Brain microvascular endothelial cell (primary cell): ENCODE measurements around the gene TLNRD1.

Experiments used
- DNase-seq: peaks from one replicate; pipeline ENCODE4 v3.0.0-alpha.2; 2020
- H3K27ac ChIP-seq: fragments of 250-450 bp; sonication (Bioruptor Pico); 2 replicates; pipeline ENCODE4 v1.5.1; 2020; ENCODE audit warnings: mild to moderate bottlenecking, moderate library complexity
- H3K27me3 ChIP-seq: fragments of 250-450 bp; sonication (Bioruptor Pico); replicated peaks from 2 replicates; pipeline ENCODE4 v1.5.1; 2020; ENCODE audit warnings: mild to moderate bottlenecking
- H3K36me3 ChIP-seq: fragments of 250-450 bp; sonication (Bioruptor Pico); replicated peaks from 2 replicates; pipeline ENCODE4 v1.5.1; 2020; ENCODE audit warnings: mild to moderate bottlenecking
- H3K4me3 ChIP-seq: 2 replicates; pipeline ENCODE4 v1.5.1; 2011; ENCODE audit warnings: low read depth, mild to moderate bottlenecking, control low read depth, low read length, moderate library complexity
- in situ Hi-C: cut with HindIII; loops from 2 replicates; pipeline ENCODE4 v1.10.0; 2017; ENCODE audit warnings: low sequenced_read_pairs, low pct_ligation_motif_present
- TF ChIP-seq, protein P1 (sequence below): IDR thresholded peaks from 2 replicates; pipeline ENCODE4 v1.5.1; 2011; ENCODE audit warnings: low read depth, mild to moderate bottlenecking, moderate library complexity, low read length, control low read depth, inconsistent platforms; ENCODE audit errors: missing control alignments

The TLNRD1 gene

DNA sequence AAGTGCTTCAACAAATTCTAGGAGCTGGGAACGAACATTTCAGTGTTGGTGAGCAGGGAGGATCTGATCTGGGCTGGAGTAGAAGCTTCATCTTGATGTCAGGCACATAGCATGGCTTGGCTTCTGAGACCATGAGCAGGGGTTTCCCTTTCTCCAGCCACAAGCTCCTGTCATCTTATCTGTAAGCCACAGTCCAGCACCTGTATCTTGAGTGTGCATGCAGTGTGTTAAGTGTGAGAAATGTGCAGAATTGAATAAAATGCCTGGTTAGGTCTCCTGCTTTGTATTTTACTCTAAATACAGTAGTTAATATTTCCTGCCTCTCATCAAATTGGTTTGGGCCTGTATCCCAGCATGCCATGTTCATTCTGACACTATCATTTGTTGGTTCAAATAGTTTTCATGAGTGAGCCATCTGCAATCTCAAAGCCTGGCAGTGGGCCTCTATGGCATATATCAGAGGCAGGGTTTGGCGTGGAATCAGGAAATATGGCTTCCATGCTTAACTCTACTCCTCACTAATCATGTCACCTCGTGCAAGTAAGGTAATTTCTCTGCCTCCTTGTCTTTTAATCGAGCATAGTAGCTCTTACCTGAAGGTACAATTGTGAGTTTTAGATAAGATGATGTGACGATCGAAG lies 43.3 kb downstream of the TLNRD1 start:
- Histone ChIP-seq H3K36me3 (no peaks in the 10 kb centered on the region), H3K4me3 (no peak overlapping the region), H3K27me3 (no peaks in the 10 kb centered on the region), H3K27ac (no peak overlapping the region)
- TF ChIP-seq, protein P1, sequence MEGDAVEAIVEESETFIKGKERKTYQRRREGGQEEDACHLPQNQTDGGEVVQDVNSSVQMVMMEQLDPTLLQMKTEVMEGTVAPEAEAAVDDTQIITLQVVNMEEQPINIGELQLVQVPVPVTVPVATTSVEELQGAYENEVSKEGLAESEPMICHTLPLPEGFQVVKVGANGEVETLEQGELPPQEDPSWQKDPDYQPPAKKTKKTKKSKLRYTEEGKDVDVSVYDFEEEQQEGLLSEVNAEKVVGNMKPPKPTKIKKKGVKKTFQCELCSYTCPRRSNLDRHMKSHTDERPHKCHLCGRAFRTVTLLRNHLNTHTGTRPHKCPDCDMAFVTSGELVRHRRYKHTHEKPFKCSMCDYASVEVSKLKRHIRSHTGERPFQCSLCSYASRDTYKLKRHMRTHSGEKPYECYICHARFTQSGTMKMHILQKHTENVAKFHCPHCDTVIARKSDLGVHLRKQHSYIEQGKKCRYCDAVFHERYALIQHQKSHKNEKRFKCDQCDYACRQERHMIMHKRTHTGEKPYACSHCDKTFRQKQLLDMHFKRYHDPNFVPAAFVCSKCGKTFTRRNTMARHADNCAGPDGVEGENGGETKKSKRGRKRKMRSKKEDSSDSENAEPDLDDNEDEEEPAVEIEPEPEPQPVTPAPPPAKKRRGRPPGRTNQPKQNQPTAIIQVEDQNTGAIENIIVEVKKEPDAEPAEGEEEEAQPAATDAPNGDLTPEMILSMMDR = no peak
- in situ Hi-C loops = no loop called here
- DNase-seq = no peak

DNA sequence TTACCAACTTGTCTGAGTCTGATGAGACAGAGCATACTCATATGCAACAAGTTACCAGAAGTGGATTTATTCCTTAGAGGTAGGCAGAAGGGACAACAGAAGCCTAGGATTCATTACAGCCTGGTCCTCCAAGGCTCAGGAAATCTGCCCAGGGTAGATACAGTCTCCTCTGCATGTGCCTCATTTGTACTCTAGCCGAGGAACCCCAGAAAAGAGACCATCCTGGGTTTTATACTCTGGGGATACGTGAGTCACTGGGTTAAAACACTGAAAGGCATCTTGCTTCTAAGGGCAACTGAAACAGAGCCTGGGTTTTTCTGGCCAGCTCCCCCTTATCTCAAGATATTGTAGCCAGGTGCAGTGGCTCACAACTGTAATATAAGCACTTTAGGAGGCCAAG lies 45.6 kb downstream of the TLNRD1 start:
- H3K27ac ChIP-seq = no peak overlapping the region
- no peak for DNase-seq
- in situ Hi-C loops = no loop called here
- H3K36me3 ChIP-seq = no peaks in the 10 kb centered on the region
- TF ChIP-seq, protein P1 = no peak
- no peak overlapping the region for H3K4me3 ChIP-seq
- H3K27me3 ChIP-seq = no peaks in the 10 kb centered on the region

DNA sequence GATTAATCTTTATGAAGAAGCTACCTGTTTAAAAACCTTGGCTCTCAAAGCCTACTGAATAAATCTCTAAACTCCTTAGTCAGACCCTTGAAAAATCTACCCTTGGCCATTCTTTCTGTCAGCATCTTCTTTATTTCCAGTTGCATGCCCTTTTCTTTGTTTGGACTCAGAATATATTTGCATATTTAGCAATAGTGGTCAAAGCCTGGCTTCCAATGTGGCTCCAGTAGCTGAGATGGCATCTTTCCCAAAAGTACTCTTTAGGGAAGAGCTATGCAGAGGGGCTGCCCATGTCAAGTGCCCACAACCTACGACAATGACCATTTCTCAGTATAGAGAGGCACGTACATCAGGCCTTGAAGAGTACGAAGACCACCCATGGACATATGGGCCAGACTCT lies 47.2 kb downstream of the TLNRD1 start:
- in situ Hi-C loops = no loop called here
- Histone ChIP-seq H3K27ac (no peak overlapping the region), H3K4me3 (no peak overlapping the region), H3K36me3 (no peaks in the 10 kb centered on the region), H3K27me3 (no peaks in the 10 kb centered on the region)
- TF ChIP-seq, protein P1 = no peak
- no peak for DNase-seq

DNA sequence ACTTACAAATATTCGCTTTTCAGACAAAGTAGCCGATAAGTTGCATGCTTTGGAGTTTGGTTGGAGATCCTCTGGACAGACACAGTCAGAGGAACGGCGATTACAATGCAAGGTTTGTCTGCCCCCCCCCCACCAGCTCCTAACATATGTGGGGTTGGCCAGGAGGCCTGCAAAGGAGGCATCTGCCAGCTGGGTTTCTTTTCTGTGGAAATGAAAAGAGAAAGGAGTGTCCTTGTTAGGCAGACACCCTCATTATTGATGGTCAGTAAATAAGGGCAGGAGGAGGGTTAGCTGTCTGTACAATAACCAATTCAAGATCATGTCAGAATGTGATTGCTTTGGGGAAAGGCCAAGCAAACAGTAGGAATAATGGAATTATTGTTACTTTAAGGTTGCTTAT lies 49.1 kb downstream of the TLNRD1 start:
- H3K27me3 ChIP-seq = no peaks in the 10 kb centered on the region
- in situ Hi-C loops = no loop called here
- H3K36me3 ChIP-seq = no peaks in the 10 kb centered on the region
- no peak for DNase-seq
- H3K4me3 ChIP-seq = no peak overlapping the region
- TF ChIP-seq, protein P1 = no peak
- no peak overlapping the region for H3K27ac ChIP-seq

DNA sequence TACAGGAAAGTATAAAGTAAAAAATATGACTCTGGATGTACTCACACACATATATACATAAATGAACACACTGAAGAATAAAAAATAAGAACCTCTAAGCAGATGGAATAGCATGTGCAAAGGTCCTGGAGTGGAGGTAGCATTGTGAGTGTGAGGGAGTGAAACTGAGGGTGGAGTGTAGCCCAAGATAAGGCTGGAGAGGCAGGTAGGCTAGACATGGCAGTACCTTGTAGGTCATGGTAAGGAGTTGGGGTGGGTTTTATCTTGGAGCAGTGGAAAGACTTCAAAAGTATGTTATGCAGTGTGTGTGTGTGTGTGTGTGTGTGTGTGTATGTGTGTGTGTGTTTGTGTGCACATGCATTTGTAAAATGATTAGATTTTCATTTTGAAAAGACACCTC lies 49.5 kb downstream of the TLNRD1 start:
- Histone ChIP-seq H3K36me3 (no peaks in the 10 kb centered on the region), H3K27me3 (no peaks in the 10 kb centered on the region), H3K4me3 (no peak overlapping the region), H3K27ac (no peak overlapping the region)
- TF ChIP-seq, protein P1 = no peak
- in situ Hi-C loops = no loop called here
- DNase-seq = no peak

DNA sequence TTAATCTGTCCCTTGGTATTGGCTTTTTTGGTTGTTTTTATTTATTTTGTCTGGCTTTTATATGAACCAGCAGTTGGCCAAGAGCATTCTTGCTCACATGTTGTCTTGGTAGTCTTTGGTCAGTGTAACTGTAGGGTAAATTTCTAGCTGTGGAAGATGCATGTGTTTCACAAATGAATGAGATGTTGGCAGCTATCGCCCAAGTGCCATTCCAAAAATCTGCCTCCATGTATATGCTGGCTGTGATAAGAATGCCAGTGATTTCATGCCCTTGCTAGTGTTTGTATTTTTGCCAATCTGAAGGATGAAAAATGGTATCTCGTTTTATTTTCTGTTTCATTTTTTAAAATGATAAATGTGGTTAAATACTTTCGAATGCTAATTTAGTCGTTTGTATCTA lies 50.1 kb downstream of the TLNRD1 start:
- H3K27ac ChIP-seq = no peak overlapping the region

More for the DNA sequence above, 50.1 kb downstream of the TLNRD1 start:
- Histone ChIP-seq H3K27me3 (no peaks in the 10 kb centered on the region), H3K4me3 (no peak overlapping the region), H3K36me3 (no peaks in the 10 kb centered on the region)
- TF ChIP-seq, protein P1 = no peak
- in situ Hi-C loops = no loop called here
- DNase-seq = no peak
